Right atrium auricular region (tissue), 2 donors: Measurements from ENCODE around the gene PDE3B. TPM values are rescaled to one million over a fixed set of nuclear protein-coding genes. Genes with fewer than 3 reads are reported as not detected.
"Not testable (repeated sequence)": the region's sequence is repeated elsewhere in the genome, so short reads cannot be mapped to it uniquely, and the experiment has no call there.

Experiments used
- DNase-seq: peaks from one replicate; pipeline ENCODE4 v3.0.0-alpha.2; 2019; ENCODE audit warnings: low spot score
- H3K27ac ChIP-seq, 2 donors: fragments of 200-600 bp; sonication (generic); 1 replicate in 1 of 2; 2 replicates in 1 of 2; pipeline ENCODE4 v1.5.1; 2016 to 2019
- H3K27me3 ChIP-seq, 2 donors: fragments of 200-600 bp; sonication (generic); one replicate each; pipeline versions ENCODE4 v1.5.1 to v1.6.0; 2017 to 2019
- H3K36me3 ChIP-seq: fragments of 200-600 bp; sonication (generic); one replicate; pipeline ENCODE4 v1.5.1; 2016
- H3K4me1 ChIP-seq, 2 donors: fragments of 200-600 bp; sonication (generic); one replicate each; pipeline versions ENCODE4 v1.5.1 to v1.6.0; 2017 to 2019
- H3K4me3 ChIP-seq, 2 donors: fragments of 200-600 bp; sonication (generic); 1 replicate in 1 of 2; 2 replicates in 1 of 2; pipeline ENCODE4 v1.5.1; 2017 to 2019; ENCODE audit warnings: mild to moderate bottlenecking in 1 of 2, moderate library complexity in 1 of 2
- H3K9me3 ChIP-seq, 2 donors: fragments of 200-600 bp; sonication (generic); one replicate each; pipeline ENCODE4 v1.5.1; 2019
- total RNA-seq, 2 donors: library from RNA; depleted of rRNA; stranded (reverse); fragments of >200 nt; gene quantifications; one replicate each; pipeline ENCODE4 v1.1.0, GENCODE V29; 2016
- TF ChIP-seq, protein P1 (sequence below), 2 donors: fragments of 200-600 bp; sonication (generic); IDR thresholded peaks; one replicate each; pipeline ENCODE4 v1.5.1; 2019; ENCODE audit warnings: antibody characterized with exemption in 2 of 2

Gene PDE3B
- total RNA-seq, 2 donors from 2014 or later, result 13.9 to 15.3 TPM

DNA sequence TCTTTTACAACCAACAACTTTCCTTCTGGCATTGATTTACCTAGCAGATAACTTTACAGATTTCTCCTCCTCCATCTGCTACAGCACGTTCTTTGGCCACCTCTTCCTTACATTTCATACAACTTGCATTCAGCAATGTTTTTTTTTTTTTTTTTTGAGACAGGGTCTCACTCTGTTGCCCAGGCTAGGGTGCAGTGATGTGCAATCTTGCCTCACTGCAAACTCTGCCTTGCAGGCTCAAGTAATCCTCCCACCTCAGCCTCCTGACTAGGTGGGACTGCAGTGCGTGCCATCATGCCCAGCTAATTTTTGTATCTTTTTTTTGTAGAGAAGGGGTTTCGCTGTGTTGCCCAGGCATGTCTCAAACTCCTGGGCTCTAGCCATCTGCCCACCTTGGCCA is 6.5 kb downstream of the PDE3B start:
- H3K4me1 ChIP-seq, result no peaks in the 10 kb centered on the region
- TF ChIP-seq, protein P1, sequence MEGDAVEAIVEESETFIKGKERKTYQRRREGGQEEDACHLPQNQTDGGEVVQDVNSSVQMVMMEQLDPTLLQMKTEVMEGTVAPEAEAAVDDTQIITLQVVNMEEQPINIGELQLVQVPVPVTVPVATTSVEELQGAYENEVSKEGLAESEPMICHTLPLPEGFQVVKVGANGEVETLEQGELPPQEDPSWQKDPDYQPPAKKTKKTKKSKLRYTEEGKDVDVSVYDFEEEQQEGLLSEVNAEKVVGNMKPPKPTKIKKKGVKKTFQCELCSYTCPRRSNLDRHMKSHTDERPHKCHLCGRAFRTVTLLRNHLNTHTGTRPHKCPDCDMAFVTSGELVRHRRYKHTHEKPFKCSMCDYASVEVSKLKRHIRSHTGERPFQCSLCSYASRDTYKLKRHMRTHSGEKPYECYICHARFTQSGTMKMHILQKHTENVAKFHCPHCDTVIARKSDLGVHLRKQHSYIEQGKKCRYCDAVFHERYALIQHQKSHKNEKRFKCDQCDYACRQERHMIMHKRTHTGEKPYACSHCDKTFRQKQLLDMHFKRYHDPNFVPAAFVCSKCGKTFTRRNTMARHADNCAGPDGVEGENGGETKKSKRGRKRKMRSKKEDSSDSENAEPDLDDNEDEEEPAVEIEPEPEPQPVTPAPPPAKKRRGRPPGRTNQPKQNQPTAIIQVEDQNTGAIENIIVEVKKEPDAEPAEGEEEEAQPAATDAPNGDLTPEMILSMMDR (IDR thresholded peaks at IDR 0.05), result no peak
- H3K27ac ChIP-seq, result no peak overlapping the region
- H3K36me3 ChIP-seq, result no peaks in the 10 kb centered on the region
- DNase-seq, result no peak
- H3K27me3 ChIP-seq, result no peaks in the 10 kb centered on the region
- H3K9me3 ChIP-seq, result no peaks in the 10 kb centered on the region
- no peak overlapping the region for H3K4me3 ChIP-seq

DNA sequence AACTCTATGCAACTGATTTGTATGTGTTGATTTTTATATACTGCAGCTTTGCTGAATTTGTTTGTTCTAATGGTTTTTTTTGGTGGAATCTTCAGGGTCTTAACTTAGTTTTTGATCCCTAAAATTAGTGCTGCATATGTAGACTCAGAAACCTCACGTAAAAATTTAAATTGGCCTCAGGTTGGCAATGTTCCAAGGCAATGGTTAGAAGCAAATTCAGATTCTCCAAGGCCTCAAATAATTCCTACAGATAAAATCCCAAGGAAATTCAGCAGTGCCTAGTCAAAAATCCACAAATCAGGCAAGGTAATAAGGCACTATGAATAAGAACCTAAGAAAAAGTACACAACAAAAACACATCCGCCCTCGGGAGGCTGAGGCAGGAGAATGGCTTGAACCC is 9.5 kb downstream of the PDE3B start:
- Histone ChIP-seq H3K27me3 (no peaks in the 10 kb centered on the region), H3K27ac (no peak overlapping the region), H3K9me3 (no peaks in the 10 kb centered on the region), H3K36me3 (no peaks in the 10 kb centered on the region), H3K4me3 (no peak overlapping the region), H3K4me1 (peaks cover 0 to 17% of the 10 kb centered on the region in 2 donors)
- TF ChIP-seq, protein P1 (IDR thresholded peaks at IDR 0.05), result no peak
- DNase-seq, result no peak

DNA sequence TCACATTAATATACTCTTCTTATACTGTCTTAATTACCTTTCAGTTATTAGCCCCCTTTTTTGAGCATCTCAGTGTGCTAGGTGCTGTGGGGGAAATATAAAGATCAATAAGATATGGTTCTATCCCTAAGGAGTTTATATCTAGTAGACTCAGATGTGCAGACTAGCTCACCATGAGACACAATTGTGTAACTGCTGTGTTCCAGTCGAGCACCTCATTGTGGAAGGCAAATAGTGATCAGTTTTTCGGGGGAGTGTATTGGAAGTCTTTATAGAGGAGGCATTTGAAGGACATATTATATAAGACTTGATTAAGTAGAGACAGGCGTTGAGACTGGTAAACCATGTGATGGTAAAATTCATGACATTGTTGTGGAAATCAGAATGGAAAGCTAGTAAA is 11.8 kb downstream of the PDE3B start:
- no peak for DNase-seq
- Histone ChIP-seq H3K36me3 (no peaks in the 10 kb centered on the region), H3K4me1 (peaks cover 0 to 17% of the 10 kb centered on the region in 2 donors), H3K4me3 (no peak overlapping the region), H3K27ac (peak overlapping the region in 1 of 2 donors; percentile 74), H3K9me3 (no peaks in the 10 kb centered on the region), H3K27me3 (no peaks in the 10 kb centered on the region)
- TF ChIP-seq, protein P1 (IDR thresholded peaks at IDR 0.05), result no peak

DNA sequence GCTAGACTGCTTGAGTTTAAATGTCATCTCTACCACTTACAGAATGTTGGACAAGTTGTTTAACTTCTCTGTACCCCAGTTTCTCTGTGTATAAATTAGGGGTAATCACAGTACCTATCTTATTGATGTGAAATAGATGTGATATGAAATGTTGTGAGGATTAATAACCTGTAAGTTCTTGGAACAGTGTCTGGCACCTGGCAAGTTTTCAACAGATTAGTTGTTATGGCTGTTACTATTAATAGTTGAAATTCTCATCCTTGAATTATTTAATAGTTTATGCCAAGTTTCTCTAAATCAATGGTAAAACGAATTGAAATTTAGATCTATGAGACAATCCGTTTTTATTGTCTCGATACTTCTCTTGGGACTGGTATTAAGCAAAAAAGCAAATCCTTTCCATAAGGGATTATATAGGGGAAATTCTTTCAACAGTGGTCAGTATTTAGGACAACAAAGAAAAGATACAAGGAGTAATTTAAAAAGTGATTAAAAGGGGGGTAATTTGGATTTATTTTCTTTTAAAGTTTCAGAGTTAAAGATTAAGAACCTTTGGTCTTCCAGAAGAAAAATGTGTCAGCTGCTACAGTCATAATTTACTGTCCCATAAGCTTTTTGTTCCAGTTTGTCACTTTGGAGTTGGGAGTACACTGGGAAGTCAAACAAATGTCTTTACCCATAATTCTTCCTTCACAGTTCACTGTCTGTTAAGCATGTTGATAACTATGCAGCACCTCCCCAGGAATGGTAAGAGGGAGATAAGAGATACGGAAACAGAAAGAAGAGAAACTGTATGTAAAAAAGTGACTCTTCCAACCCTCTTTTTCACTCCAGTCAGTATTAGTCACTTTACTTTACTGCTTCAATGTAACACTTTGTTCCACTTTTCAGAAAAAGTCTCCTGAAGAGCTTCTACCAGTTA is 13.2 kb downstream of the PDE3B start:
- Histone ChIP-seq H3K9me3 (no peaks in the 10 kb centered on the region), H3K4me3 (no peak overlapping the region), H3K36me3 (no peaks in the 10 kb centered on the region), H3K4me1 (peaks cover 0 to 17% of the 10 kb centered on the region in 2 donors), H3K27ac (peak overlapping the region; percentile 32 to 74), H3K27me3 (no peaks in the 10 kb centered on the region)
- no peak for DNase-seq
- TF ChIP-seq, protein P1 (IDR thresholded peaks at IDR 0.05), result no peak

DNA sequence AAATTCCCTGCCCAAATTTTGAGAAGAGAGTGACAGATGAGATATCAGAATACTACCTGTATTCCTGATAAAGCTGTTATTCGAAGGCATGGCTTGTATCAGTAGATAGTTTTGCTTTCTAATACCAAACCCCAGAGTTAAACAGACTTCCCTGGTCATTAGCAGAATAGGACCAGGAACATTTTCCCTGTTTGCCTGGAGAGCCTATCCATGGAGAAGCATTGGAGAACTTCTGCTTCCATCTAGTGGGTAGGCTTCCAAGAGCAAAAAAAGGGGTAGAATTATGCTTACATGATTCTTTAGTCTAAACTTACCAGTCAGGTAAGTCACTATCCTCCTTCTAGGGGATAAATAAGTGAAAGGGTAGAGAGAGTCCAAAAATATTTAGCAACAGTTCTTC is 14.2 kb downstream of the PDE3B start:
- TF ChIP-seq, protein P1 (IDR thresholded peaks at IDR 0.05), result no peak
- DNase-seq, result no peak
- no peaks in the 10 kb centered on the region for H3K9me3 ChIP-seq
- H3K4me3 ChIP-seq, result no peak overlapping the region
- H3K27me3 ChIP-seq, result no peaks in the 10 kb centered on the region
- H3K36me3 ChIP-seq, result no peaks in the 10 kb centered on the region
- peaks cover 0 to 17% of the 10 kb centered on the region in 2 donors for H3K4me1 ChIP-seq
- H3K27ac ChIP-seq, result peak overlapping the region in 1 of 2 donors; percentile 74

DNA sequence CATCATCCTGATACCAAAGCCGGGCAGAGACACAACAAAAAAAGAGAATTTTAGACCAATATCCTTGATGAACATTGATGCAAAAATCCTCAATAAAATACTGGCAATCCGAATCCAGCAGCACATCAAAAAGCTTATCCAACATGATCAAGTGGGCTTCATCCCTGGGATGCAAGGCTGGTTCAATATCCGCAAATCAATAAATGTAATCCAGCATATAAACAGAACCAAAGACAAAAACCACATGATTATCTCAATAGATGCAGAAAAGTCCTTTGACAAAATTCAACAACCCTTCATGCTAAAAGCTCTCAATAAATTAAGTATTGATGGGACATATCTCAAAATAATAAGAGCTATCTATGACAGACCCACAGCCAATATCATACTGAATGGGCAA is 21.3 kb downstream of the PDE3B start:
- not testable (repeated sequence) for DNase-seq, H3K9me3 ChIP-seq, H3K4me3 ChIP-seq, H3K36me3 ChIP-seq, H3K27me3 ChIP-seq, H3K4me1 ChIP-seq, H3K27ac ChIP-seq

DNA sequence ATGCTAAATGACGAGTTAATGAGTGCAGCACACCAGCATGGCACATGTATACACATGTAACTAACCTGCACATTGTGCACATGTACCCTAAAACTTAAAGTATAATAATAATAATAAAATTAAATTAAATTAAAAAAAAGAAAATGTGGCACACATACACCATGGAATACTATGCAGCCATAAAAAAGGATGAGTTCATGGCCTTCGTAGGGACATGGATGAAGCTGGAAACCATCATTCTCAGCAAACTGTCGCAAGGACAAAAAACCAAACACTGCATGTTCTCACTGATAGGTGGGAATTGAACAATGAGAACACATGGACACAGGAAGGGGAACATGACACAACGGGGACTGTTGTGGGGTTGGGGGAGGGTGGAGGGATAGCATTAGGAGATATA is 23.7 kb downstream of the PDE3B start:
- H3K27me3 ChIP-seq, H3K9me3 ChIP-seq, H3K4me1 ChIP-seq, H3K36me3 ChIP-seq, H3K4me3 ChIP-seq, DNase-seq, H3K27ac ChIP-seq: not testable (repeated sequence)
